Vein endothelial cell (primary cell): ENCODE data around the gene SEPTIN11. TPM values are rescaled to one million over a fixed set of nuclear protein-coding genes. Genes with fewer than 3 reads are reported as not detected.

Source experiments
- total RNA-seq: library from RNA; depleted of rRNA; stranded (reverse); fragments of >200 nt; gene quantifications from 2 replicates; pipeline ENCODE4 v1.2.3, GENCODE V29; 2012

The SEPTIN11 gene
- total RNA-seq, result 155 and 182 TPM in 2 replicates

DNA sequence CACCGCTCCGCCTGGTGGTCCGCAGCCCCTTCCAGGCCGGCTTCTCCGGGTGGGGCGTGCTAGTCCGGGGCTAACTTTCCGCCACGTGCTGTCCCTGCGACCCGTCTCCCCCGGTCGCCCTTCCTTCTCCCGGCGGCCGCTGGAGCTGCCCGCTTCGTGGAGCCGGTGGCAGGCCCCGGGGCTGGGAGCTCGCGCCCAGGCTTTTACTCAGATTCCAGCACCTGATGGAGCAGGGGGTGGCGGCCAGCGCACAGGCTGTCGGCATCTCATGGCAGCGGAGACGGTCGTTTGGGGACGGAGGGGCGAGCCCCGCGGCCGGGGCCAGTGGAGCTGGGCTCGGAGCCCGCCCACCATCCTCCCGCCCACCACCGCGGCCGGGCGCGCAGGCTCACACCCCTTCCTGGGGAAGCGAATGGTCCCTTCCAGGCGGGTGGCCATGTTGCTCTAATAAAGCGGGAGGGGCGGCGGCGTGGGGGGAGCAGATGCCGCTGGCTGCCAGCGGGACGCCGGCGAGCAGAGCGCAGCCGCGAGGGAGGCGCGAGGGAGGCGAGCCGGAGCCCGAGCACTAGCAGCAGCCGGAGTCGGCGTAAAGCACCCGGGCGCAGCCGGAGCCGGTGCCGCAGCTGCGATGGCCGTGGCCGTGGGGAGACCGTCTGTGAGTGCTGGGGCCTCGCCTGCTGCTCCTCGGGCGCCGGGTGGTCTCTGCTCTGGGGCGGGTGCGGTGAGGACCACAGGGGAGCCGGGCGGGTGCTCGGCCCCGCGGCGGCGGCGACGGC is at the start of gene SEPTIN11:
Gene SEPTIN11, plus strand, starts transcription at position 477 of the 776 bp plus-strand sequence. Its CDS starts 152 bp downstream, at position 629.

Other genes starting within 250 kb of the SEPTIN11 start
- gene SOWAHB, start 51.6 kb upstream of the SEPTIN11 start, total RNA-seq, result not detected in 2 replicates
- 183 and 248 TPM in 2 replicates for gene CCNI, start 126.2 kb downstream of the SEPTIN11 start, total RNA-seq
- gene CCNG2, start 207.5 kb downstream of the SEPTIN11 start, total RNA-seq, result 20.6 and 21.3 TPM in 2 replicates